Non-pigmented ciliary epithelial cell (primary cell): ENCODE data around the gene PHKG2.
A peak's percentile ranks its signal among the peaks of the same experiment; 100 is the strongest.

ENCODE experiments used
- DNase-seq: peaks from one replicate; pipeline ENCODE4 v3.0.0-alpha.2; 2010; ENCODE audit warnings: low read depth

Gene PHKG2

DNA sequence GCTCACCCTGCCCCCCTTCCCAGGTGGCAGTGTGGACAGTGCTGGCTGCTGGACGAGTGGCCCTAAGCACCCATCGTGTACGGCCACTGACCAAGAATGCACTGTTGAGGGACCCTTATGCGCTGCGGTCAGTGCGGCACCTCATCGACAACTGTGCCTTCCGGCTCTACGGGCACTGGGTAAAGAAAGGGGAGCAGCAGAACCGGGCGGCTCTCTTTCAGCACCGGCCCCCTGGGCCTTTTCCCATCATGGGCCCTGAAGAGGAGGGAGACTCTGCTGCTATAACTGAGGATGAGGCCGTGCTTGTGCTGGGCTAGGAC is 8.5 kb downstream of the PHKG2 start:
- no peak for DNase-seq

DNA sequence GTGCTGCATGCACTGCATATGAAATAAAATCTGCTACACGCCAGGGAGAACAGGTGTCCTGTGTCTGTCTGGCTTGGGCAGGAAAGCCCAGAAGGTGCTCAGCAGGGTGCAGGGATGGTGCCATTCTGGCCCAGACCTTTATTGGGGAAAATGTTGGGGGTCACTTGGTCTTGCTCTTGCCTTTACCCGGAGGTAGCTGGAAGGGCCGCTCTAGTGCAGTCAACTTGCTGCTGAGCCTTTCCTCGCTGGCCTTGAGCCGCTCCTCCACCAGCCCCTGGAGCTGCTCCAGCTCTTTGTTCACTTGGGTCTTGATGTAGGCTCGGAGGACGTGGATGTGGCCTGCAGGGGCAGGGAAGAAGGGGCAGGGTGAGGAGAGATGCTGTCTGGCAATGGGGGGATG is 9.1 kb downstream of the PHKG2 start:
- DNase-seq, result no peak

DNA sequence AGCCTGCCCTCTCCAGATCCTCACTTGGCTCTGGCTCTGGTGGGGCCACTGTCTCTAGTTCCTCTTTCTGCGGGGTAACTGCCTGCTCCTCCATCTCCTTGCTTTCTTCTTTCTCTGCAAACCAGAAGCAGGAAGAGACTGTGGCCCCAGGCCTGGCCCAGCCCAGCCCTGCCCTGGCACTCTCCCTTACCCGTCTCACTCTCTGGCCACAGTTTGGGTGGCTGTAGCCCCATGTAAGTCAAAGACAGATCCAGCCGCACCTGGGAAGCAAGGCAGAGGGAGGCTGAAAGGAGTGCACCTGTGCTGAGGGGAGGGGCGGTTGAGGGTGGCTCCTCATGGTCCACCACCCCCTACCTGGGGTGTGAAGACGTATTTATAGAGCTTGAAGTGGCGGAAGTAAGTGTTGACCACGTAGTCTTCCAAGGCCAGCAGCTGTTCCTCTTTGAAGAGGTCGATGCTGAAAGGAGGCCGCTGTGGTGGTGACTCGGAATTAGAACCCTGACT is 10.8 kb downstream of the PHKG2 start:
- no peak for DNase-seq

DNA sequence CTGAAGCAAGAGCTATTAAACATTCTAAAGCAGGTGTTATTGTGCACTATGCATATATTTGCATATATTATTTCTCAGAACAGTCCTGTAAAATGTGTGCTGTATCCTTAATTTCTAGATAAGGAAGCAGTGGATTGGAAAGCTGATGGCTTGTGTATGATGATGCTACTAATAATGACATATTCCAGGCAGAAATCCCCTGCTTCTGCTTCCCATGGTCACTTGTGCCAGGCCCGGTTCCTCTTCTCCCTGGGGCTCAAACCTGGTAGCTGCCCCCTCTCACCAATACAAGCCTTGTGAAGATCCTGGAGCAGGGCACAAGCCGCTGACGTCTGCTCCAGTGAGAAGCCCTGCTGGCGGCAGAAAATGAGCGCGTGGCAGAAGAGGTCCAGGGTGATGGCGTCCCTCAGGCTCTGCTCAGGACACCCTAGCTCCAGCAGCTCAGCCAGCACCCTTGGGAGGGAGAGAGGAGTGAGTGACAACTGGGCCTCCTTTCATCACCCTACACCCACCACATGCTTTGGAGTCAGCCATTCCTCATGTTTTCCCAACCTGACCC is 11.9 kb downstream of the PHKG2 start:
- DNase-seq, result no peak

DNA sequence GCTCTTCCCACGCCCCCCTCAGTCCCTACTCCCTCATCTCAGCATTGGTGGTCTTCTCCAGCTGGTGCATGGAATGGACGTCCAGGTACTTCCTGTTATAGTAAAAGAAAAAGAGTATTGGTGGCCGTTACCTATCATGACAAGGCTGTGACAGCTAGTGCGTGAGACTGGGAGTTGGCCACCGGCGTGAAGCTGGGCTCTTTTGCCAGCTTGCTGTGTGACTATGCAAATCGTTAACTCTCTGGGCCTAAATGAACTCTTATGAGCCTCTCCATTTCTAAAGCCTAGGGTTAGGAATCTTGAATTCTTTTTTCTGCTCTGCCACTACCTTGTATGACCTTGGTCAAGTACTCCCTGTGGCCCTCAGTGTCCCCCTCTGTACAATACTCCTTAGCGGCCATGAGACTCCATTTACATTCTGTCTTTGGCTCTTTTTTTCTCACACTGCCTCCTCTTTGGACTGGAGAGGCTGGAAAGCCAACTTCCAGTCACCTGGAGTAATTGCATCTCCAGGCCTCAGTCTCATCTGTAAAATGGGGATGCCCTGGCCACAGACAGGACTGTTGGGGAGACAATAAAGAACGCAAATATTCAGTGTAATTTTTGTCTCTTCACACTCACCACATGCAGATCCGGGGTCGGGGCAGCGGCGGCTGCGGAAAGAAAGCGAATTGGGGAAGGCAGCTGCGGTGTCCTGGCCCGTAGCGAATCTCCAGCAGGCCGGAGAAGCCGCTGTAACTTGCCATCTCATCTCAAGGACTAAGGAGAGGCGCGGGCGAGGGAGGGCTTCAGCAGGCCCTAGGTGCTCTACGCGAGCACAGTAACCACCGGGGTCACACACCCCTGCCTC is 12.6 kb downstream of the PHKG2 start:
- DNase-seq, result no peak

DNA sequence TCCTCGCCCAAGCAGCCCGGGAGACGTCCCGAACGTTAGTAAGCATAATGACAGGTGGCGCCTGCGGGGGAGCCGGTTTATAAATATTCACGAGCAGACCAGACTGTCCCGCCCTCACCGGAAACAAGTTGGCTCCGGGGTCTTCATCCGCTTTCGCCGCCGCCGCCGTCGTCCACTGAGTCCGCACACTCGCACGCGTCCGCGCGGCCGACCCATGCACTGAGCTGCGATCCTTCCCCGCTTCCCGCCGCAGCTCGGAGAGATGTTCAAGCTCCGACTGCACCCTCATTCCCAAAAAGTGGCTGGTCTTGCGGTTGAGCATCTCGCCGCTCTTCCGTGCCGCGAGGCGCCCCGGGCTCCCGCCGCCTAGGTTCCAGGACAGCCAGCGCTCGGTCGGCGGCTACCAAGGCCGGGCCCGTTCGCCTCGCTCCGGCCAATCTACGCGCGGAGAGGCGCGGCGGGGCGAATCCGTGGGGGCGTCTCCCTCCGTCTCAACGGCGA is 13.3 kb downstream of the PHKG2 start:
- no peak for DNase-seq

DNA sequence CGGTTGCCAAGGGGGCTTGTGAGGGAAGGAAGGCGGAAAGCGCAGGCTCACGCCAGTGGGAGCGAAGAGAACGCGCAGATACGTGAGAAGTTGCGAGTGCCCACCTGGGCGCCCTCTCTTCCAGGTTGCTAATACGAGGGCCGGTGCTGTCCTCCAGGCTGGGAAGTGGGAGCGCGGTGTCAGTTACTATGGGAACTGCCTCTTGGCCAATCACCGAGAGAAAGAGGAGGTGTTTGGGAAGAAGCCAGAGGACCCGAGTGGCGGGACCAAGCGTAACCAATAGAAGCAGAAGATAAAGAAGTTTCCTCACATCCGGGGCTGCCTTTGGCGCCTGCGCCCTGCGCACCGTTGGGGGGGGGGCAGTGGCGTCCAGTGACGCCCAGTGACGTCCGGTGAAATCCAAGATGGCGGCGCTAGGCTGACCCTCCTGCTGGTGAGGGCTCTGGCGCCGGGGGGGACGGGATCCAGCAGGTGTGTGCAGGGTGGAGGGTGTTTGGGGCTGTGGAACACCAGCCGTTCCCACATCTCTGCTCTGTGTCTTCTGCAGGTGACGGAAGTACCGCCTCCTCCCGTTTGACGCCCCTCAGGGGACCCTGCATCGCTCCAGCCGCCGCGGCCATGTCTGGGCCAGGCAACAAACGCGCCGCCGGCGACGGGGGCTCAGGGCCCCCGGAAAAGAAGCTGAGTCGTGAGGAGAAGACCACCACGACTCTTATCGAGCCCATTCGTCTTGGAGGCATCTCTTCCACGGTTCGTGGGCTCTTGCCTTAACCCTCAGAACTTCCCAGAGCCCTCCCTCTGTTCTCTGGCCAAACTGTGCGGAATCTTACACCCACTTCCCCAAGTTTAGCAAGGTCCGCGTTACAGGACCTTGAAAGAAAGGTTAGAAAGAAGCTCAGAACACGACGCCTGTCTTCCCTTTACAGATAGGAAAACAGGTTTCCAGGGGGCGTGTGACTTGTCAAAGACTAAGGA is 14.0 kb downstream of the PHKG2 start, which contains the start of the genes CFAP119 and RNF40:
TSS of gene CFAP119 (minus strand) at position 135 of the 975 bp plus-strand sequence. CDS start 314 bp downstream, outside the sequence.
TSS of gene RNF40 (plus strand) at position 395 of the 975 bp plus-strand sequence. CDS start at position 619, 224 bp downstream.
- DNase-seq, result peak; percentile 91

DNA sequence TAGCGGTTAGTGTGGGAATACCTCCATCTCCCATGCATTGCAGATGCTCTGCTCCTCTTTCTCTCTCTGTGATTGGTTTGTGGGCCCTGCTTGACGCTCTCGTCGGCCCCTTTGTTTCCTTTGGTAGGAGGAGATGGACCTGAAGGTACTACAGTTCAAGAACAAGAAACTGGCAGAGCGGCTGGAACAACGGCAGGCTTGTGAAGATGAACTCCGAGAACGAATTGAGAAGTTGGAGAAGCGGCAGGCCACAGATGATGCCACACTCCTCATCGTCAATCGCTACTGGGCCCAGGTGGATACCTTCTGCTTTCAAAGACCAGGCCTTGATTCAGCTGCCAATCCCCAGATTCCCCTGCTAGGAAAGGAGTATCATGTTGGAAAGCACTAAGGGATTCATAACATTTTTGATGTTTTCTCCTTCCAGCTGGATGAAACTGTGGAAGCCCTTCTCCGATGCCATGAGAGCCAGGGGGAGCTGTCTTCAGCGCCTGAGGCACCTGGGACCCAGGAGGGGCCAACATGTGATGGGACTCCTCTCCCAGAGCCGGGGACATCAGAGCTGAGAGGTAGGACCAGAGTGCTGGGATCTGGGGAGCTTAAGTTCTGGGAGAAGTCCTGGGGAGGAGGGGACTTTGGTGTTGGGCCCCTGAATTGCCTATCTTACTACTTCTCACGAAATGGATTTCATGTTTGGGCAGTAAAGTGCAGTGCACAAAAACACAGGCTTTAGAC is 14.9 kb downstream of the PHKG2 start:
- no peak for DNase-seq

DNA sequence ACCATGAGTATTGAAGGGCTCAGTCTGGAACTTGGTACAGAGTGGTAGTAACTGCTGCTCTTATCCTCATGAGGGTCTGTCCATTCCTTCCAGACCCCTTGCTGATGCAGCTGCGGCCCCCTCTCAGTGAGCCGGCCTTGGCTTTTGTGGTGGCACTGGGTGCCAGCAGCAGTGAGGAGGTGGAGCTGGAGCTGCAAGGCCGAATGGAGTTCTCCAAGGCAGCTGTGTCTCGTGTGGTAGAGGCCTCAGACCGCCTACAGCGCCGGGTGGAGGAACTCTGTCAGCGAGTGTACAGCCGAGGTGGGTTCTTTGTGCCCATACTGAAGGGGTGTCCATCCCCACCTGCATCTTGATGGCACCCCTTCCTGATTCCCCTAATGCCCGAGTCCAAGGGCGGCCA is 15.9 kb downstream of the PHKG2 start:
- DNase-seq, result no peak

DNA sequence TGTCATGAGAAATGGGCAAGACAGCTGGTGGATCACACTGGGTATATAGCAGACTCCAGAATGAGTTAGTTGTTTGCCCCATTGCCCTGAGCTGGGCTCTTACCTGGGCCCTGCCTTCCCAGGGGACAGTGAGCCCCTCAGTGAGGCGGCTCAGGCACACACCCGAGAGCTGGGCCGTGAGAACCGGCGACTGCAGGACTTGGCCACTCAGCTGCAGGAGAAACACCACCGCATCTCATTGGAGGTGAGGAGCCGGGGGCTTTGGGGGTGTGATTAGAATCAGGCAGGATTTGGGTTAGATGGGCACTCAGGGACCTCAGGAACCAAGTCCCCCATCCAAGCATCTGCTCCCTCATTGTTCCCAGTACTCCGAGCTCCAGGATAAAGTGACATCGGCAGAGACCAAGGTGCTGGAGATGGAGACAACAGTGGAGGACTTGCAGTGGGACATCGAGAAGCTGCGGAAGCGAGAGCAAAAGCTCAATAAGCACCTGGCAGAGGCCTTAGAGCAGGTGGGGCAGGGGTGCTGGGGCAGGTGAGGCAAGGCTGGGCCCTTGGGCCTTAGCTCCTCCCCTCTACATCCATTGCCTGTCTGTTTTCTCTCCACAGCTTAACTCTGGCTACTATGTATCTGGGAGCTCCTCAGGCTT is 16.7 kb downstream of the PHKG2 start:
- no peak for DNase-seq

DNA sequence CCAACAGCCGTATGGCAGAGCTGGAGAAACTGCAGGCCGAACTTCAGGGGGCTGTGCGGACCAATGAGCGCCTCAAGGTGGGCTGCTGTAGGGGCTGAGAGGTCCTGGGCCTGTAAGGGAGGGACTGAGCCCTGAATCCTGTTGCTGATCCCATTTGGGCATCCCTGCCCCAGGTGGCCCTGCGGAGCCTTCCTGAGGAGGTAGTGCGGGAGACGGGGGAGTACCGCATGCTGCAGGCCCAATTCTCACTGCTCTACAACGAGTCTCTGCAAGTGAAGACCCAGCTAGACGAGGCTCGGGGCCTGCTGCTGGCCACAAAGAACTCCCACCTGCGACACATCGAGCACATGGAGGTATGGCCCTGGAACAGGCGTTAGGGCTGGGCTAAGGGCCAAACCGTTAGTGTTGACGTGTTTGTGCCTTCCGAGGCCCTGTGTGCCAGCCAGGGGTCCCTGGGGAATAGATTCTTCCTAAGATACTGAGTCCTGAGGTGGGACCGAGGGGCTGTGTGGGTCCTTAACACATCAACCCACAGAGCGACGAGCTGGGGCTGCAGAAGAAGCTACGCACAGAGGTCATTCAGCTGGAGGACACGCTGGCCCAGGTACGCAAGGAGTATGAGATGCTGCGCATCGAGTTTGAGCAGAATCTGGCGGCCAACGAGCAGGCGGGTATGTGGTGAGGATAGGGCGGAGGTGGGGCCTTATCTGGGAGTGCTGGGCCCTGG is 18.1 kb downstream of the PHKG2 start:
- DNase-seq, result no peak

DNA sequence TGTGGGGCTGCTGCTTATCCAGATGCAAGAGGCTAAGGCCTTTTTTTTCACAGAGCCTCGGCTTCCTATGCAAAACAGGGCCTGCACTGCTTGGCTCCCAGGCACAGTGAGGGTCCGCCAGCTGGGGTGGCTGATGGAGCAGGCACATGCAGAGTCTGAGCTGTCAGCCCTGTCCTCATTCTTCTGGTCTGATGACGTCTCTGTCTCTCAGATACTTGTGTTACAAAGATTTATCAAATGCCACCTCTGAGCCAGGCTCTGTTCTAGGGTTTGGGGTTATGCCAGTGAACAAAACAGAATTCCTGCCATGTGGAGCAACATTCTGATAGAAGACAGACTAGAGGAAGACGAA is 18.7 kb downstream of the PHKG2 start:
- DNase-seq, result no peak

DNA sequence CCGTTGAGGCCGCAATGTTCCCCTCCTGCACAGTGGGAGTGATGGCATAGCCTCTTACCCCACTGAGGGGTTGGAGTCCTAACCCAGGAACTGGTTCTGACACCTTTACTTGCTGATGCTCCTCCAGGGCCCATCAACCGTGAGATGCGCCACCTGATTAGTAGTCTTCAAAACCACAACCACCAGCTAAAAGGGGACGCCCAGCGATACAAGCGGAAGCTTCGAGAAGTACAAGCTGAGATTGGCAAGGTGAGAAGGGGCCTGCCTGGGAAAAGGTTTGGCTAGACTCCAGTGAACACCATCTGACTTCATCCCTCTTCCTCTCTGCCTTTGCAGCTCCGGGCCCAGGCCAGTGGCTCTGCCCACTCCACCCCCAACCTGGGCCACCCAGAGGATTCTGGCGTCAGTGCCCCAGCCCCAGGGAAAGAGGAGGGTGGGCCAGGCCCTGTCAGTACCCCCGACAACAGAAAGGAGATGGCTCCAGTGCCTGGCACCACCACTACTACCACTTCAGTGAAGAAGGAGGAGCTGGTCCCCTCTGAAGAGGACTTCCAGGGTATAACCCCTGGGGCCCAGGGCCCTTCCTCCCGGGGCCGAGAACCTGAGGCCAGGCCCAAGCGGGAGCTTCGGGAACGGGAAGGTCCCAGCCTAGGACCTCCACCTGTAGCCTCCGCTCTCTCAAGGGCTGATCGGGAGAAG is 19.7 kb downstream of the PHKG2 start:
- no peak for DNase-seq

DNA sequence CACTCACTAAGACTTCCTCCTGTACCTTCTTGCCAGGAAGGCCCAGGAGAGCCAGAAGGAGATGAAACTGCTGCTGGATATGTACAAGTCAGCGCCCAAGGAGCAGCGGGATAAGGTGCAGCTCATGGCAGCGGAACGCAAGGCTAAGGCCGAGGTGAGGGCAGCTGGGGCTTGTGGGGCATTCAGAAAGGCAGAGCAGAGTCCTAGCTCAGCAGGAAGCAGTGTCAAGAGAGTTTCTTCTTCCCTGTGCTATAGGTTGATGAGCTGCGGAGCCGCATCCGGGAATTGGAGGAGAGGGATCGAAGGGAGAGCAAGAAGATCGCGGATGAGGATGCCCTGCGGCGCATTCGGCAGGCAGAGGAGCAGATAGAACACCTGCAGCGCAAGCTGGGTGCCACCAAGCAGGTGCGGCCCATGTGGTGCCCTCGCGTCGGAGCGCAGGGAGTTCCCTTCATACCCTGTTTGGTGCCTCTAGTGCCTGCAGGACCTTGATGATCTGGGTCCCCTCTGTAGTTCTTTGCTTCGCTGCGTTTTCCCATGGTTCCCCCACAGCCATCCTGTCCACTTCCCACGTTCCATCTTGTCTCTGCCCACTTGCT is 20.5 kb downstream of the PHKG2 start:
- no peak for DNase-seq

DNA sequence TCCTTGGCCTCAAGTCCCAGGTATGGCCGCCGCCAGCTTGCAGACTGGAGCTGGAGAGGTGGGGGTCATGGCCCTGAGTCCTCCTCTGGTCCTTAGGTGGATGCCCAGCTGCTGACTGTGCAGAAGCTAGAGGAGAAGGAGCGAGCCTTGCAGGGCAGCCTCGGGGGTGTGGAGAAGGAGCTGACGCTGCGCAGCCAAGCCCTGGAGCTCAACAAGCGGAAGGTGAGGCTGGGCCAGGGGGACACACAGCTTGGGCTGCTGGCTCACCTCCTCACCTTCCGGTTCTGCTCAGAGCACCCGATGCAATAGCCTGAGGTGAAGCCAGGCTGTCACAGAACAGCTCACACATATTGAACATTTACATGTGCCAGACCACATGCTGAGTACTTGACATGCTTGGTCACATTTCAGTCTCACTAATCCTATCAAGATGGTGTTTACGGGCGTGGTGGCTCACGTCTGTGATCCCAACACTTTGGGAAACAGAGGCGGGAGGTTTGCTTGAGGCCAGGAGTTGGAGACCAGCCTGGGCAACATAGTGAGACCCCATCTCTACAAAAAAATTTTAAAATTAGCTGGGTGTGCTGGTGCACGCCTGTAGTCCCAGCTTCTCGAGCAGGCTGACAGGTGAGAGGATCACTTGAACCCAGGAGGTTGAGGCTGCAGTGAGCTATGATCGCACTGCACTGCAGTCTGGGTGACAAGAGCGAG is 21.3 kb downstream of the PHKG2 start:
- no peak for DNase-seq

DNA sequence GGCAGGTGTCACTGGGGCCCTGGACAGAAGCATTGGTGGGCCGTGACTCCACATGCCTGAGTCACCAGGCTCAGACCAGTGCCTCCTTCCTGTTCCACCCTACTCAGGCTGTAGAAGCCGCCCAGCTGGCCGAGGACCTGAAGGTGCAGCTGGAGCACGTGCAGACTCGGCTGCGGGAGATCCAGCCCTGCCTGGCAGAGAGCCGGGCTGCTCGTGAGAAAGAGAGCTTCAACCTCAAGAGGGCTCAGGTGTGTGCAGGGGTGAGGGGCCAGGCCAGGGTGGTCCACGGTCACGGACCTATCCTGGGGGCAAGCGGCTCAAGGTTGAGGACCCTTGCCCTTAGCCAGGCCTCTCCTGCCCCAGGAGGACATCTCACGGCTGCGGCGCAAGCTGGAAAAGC is 23.5 kb downstream of the PHKG2 start:
- DNase-seq, result no peak

DNA sequence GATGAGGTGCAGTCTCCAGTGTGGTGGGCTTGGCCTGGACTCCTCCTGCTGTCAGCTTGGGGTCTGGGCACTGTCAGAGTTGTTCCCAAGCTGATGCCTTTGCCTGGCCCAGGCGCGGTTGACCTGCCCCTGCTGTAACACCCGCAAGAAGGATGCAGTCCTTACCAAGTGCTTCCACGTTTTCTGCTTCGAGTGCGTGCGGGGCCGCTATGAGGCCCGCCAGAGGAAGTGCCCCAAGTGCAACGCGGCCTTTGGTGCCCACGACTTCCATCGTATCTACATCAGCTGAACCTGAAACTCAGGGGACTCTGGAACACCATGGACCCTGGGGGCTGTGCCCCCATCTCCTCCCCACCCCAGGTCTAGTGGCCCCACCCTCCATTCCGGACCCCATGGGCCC is 25.6 kb downstream of the PHKG2 start:
- DNase-seq, result no peak

DNA sequence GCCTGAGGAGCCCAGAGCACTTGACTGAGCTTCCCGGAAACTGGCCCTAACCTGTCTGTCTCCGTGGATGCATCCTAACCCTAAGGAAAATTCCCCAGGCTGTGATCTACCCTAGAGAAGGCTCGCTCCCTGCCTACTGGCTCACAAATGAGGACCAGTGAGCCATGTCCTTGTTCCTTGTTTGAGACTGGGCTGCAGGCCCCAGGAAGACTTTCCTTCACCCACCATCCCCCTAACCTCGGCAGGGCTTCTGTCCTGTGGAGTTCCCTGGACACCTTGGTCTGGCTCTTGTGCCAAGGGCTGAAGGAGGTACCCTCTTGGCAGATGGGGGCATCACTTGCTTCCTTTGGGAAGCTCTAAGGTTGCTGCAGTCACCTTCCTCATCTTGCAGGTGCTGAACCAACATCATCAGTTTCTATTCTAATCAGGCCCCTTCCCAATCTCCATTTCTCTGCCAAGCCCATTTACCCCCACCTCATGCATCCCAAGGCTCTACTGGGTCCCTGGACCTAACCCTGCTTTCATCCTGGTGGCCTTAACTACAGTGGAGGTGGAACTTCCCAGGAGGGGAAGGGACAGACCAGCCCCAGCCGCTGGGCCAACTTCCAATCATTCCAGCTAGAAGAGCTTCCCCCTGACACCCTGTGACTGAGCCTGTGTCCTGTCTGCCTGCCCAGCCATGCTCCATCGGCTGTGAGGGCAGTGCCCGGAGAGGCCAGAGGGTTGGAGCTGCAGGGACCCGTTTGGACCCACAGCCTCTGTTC is 26.3 kb downstream of the PHKG2 start:
- no peak for DNase-seq
